Breast epithelium (tissue), 4 donors: ENCODE measurements around the gene MAGI3. TPM values are rescaled to one million over a fixed set of nuclear protein-coding genes. Genes with fewer than 3 reads are reported as not detected.
"Not testable (repeated sequence)": the region's sequence is repeated elsewhere in the genome, so short reads cannot be mapped to it uniquely, and the experiment has no call there.

Source experiments
- DNase-seq, 2 donors: peaks; one replicate each; pipeline ENCODE4 v3.0.0-alpha.2; 2019; ENCODE audit warnings: low spot score in 2 of 2
- H3K27ac ChIP-seq, 2 donors: fragments of 200-600 bp; sonication (generic) in 1 of 2; one replicate each; pipeline ENCODE4 v1.5.1; 2016 to 2019; ENCODE audit warnings: mild to moderate bottlenecking in 1 of 2
- H3K27me3 ChIP-seq, 2 donors: fragments of 200-600 bp; sonication (generic) in 1 of 2; one replicate each; pipeline versions ENCODE4 v1.5.1 to v1.6.0; 2017 to 2019; ENCODE audit warnings: control low read depth in 1 of 2, mild to moderate bottlenecking in 1 of 2
- H3K36me3 ChIP-seq: fragments of 200-600 bp; one replicate; pipeline ENCODE4 v1.5.1; 2019
- H3K4me1 ChIP-seq, 2 donors: fragments of 200-600 bp; sonication (generic); one replicate each; pipeline ENCODE4 v1.5.1; 2016 to 2019; ENCODE audit warnings: control low read depth in 1 of 2
- H3K4me3 ChIP-seq, 3 donors: fragments of 200-600 bp; sonication (generic); 1 replicate in 2 of 3; 2 replicates in 1 of 3; pipeline ENCODE4 v1.5.1; 2016 to 2019; ENCODE audit warnings: mild to moderate bottlenecking in 3 of 3, moderate library complexity in 2 of 3
- H3K9me3 ChIP-seq, 2 donors: fragments of 200-600 bp; sonication (generic) in 1 of 2; one replicate each; pipeline ENCODE4 v1.5.1; 2016 to 2019; ENCODE audit warnings: control low read depth in 1 of 2
- POLR2A ChIP-seq: fragments of 450-650 bp; IDR thresholded peaks from one replicate; pipeline ENCODE4 v1.6.1; 2016; ENCODE audit warnings: antibody characterized with exemption, mild to moderate bottlenecking, moderate library complexity
- POLR2AphosphoS5 ChIP-seq, 3 donors: sonication (generic); formaldehyde crosslinking; IDR thresholded peaks; one replicate each; pipeline ENCODE4 v1.6.1; 2017; ENCODE audit warnings: antibody characterized with exemption in 3 of 3
- intact Hi-C: fragments of 100-400 bp; cut with DNase I; formaldehyde crosslinking; loops from one replicate; pipeline ENCODE4 v1.15.1; 2023; ENCODE audit warnings: low total_unique reads
- total RNA-seq, 3 donors: library from RNA; depleted of rRNA; stranded (reverse); fragments of >200 nt; gene quantifications; one replicate each; pipeline ENCODE4 v1.1.0, GENCODE V29; 2016
- TF ChIP-seq, protein P1 (sequence below), 3 donors: fragments of 450-650 bp; IDR thresholded peaks; one replicate each; pipeline ENCODE4 v1.5.1; 2016 to 2017; ENCODE audit warnings: antibody characterized with exemption in 3 of 3, mild to moderate bottlenecking in 3 of 3, moderate library complexity in 3 of 3

MAGI3 gene
- total RNA-seq, 3 donors from 2014 or later: 14.9 to 66.9 (median 33.4) TPM

GRCh38 chr1:113508364-113509164, 118.2 kb downstream of the MAGI3 start:
- TF ChIP-seq, protein P1, sequence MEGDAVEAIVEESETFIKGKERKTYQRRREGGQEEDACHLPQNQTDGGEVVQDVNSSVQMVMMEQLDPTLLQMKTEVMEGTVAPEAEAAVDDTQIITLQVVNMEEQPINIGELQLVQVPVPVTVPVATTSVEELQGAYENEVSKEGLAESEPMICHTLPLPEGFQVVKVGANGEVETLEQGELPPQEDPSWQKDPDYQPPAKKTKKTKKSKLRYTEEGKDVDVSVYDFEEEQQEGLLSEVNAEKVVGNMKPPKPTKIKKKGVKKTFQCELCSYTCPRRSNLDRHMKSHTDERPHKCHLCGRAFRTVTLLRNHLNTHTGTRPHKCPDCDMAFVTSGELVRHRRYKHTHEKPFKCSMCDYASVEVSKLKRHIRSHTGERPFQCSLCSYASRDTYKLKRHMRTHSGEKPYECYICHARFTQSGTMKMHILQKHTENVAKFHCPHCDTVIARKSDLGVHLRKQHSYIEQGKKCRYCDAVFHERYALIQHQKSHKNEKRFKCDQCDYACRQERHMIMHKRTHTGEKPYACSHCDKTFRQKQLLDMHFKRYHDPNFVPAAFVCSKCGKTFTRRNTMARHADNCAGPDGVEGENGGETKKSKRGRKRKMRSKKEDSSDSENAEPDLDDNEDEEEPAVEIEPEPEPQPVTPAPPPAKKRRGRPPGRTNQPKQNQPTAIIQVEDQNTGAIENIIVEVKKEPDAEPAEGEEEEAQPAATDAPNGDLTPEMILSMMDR (IDR thresholded peaks at IDR 0.05): no peak
- TF ChIP-seq POLR2AphosphoS5 (IDR thresholded peaks at IDR 0.05) (no peak), POLR2A (no peak)
- H3K9me3 ChIP-seq: peaks cover 0 to 19% of the 10 kb centered on the region in 2 donors
- no peak for DNase-seq
- H3K27ac ChIP-seq: no peak overlapping the region
- H3K36me3 ChIP-seq: no peaks in the 10 kb centered on the region
- H3K27me3 ChIP-seq: no peaks in the 10 kb centered on the region
- no peaks in the 10 kb centered on the region for H3K4me1 ChIP-seq
- no peak overlapping the region for H3K4me3 ChIP-seq
- intact Hi-C loops: no loop called here

DNA sequence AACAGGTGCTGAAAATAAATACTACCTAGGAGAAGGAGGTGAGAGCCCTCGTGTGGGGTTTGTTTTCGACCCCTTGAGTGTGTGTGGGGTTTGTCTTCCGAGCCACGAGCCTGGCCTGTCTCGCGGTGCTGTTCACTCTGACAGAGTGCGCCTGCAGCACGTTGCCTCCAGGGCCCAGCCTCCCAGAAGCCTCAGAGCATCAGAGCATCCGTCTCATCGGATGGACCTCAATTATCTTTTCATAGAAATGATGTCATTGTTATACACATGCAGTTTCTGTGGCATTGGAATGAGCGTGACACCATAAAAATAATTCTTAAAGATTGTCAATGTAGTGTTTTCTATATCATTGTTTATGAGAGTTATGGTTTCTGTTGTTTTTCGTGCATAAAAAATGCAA, 119.5 kb downstream of the MAGI3 start:
- H3K4me3 ChIP-seq, intact Hi-C loops, H3K36me3 ChIP-seq, H3K27ac ChIP-seq, H3K4me1 ChIP-seq, H3K27me3 ChIP-seq, DNase-seq: not testable (repeated sequence)
- H3K9me3 ChIP-seq: peaks cover 0 to 19% of the 10 kb centered on the region in 2 donors

DNA sequence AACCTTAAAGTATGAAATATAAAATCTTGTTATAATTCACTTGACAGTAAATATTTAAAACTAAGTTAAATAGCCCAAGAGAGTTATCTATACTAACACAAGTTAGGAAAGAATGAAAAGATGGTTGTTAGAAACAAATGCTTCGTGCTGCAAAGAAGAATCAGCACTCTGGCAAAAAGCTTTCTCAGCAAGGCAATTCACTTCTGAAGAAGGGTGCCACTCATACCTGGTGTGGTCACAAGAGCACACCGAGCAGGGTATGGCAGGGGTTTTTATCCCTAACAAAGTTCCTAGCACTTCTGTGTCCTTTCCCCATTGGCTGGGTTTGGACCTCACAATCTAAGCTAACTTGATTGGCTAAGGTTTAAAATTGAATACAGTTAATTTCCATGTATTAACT, 121.0 kb downstream of the MAGI3 start:
- H3K4me1 ChIP-seq: no peaks in the 10 kb centered on the region
- DNase-seq: no peak
- H3K36me3 ChIP-seq: no peaks in the 10 kb centered on the region
- H3K27ac ChIP-seq: no peak overlapping the region
- TF ChIP-seq POLR2A: no peak
- TF ChIP-seq POLR2AphosphoS5 (IDR thresholded peaks at IDR 0.05): no peak
- H3K4me3 ChIP-seq: no peak overlapping the region
- H3K27me3 ChIP-seq: no peaks in the 10 kb centered on the region
- peaks cover 0 to 19% of the 10 kb centered on the region in 2 donors for H3K9me3 ChIP-seq
- intact Hi-C loops: no loop called here

- intact Hi-C loops: no loop called here
- Histone ChIP-seq H3K9me3 (peaks cover 0 to 13% of the 10 kb centered on the region in 2 donors), H3K27me3 (no peaks in the 10 kb centered on the region), H3K4me1 (no peaks in the 10 kb centered on the region), H3K36me3 (no peaks in the 10 kb centered on the region), H3K27ac (no peak overlapping the region), H3K4me3 (no peak overlapping the region)
- DNase-seq: no peak
- TF ChIP-seq POLR2A: no peak
- TF ChIP-seq, protein P1 (IDR thresholded peaks at IDR 0.05): no peak
- no peak for TF ChIP-seq POLR2AphosphoS5 (IDR thresholded peaks at IDR 0.05)
Observed at GRCh38 chr1:113515498-113515897, 125.2 kb downstream of the MAGI3 start.

DNA sequence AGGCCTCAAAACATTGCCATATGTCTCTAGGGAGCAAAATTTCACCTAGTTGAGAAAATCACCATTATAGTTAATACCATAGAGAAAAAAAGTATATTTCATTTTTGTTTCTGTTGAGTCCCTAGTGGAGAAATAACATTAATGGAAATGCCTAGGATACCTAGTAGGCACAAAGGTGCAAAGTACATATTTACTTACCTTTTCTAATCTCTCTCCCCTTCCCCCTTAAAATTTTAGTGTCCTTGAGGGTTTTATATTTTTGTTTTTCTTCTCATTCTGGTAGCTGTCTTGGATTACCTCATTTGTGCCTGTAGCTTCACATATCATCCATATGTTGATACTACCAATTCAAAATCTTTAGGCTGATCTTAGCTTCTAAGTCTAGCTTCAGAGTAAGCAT, 127.0 kb downstream of the MAGI3 start:
- intact Hi-C loops: no loop called here
- Histone ChIP-seq H3K27me3 (no peaks in the 10 kb centered on the region), H3K4me1 (no peaks in the 10 kb centered on the region), H3K27ac (no peak overlapping the region), H3K9me3 (no peaks in the 10 kb centered on the region), H3K36me3 (no peaks in the 10 kb centered on the region), H3K4me3 (no peak overlapping the region)
- DNase-seq: no peak
- no peak for TF ChIP-seq POLR2AphosphoS5 (IDR thresholded peaks at IDR 0.05)
- no peak for TF ChIP-seq POLR2A
- TF ChIP-seq, protein P1 (IDR thresholded peaks at IDR 0.05): no peak

DNA sequence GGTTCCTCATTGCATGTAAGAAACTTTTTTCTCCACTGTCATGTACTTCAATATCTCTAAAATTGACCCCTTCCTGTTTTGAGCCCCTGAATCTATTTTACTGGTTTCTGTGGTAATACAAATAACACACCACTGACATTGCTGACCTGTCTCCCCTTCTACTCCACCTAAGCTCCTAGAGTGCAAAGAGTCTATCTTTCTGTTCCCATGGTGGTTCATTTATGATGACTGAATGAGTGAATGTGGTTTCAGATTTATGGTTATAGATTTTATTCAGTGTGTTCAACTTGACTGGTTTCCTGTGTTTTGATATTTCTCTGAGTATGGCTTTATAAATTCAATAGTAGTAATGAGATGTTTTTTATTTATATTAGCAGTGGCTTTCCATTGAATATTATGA, 127.7 kb downstream of the MAGI3 start:
- TF ChIP-seq, protein P1 (IDR thresholded peaks at IDR 0.05): no peak
- TF ChIP-seq POLR2AphosphoS5 (IDR thresholded peaks at IDR 0.05): no peak
- no peak for TF ChIP-seq POLR2A
- Histone ChIP-seq H3K9me3 (no peaks in the 10 kb centered on the region), H3K36me3 (no peaks in the 10 kb centered on the region), H3K4me3 (no peak overlapping the region), H3K4me1 (no peaks in the 10 kb centered on the region), H3K27ac (no peak overlapping the region), H3K27me3 (no peaks in the 10 kb centered on the region)
- intact Hi-C loops: no loop called here
- no peak for DNase-seq
